Measurements from ENCODE around the gene TRPC6. TPM values are rescaled to one million over a fixed set of nuclear protein-coding genes. Genes with fewer than 3 reads are reported as not detected.

Gene TRPC6
- total RNA-seq, 6 experiments from 2014 or later: 0.05 to 0.29 TPM; not detected in 4

DNA sequence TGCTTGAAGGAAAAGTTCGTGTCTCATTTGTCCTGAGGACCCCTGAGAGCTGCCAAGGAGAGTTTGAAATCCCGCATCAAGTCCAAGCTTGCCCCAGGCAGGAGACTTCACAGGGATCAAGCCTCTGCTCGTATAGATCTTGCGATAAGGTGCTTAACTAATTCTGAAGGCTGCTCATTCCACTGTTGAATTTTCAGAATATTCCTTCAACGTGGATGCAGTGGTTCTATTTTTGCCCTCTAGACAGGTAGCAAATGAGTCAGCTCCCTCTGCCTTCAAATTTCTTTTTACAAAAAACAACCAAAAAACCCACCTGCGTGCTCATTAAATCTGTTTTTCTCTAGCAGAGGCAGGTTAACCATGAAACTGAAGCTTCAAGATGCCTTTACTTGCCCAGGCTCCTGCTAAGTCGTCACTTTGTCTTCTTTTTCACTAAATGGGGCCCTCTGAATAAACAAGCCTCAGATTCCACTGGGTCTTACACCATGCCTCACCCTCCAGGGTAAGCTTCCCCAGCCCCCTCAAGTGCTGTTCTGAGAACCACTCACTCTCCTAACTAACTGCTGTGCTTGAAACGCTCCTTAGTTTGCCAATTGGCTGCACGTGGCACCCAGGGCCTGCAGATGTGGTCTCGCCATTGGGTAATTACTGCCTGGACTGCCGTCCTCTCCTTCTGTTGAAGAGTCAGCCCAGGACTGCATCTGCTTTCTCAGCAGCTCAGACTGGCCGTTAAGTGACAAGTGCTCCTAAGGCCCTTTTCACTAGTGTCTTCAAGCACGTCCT, 105.0 kb downstream of the TRPC6 start:
- DNase-seq: no peak
- H3K27ac ChIP-seq: no peak overlapping the region
- intact Hi-C loops (cut with DNase I): no loop called here
- H3K4me3 ChIP-seq: no peak overlapping the region
- H3K9me3 ChIP-seq: no peaks in the 10 kb centered on the region
- no peaks in the 10 kb centered on the region for H3K27me3 ChIP-seq
- H3K36me3 ChIP-seq: no peaks in the 10 kb centered on the region
- TF ChIP-seq, protein P1, sequence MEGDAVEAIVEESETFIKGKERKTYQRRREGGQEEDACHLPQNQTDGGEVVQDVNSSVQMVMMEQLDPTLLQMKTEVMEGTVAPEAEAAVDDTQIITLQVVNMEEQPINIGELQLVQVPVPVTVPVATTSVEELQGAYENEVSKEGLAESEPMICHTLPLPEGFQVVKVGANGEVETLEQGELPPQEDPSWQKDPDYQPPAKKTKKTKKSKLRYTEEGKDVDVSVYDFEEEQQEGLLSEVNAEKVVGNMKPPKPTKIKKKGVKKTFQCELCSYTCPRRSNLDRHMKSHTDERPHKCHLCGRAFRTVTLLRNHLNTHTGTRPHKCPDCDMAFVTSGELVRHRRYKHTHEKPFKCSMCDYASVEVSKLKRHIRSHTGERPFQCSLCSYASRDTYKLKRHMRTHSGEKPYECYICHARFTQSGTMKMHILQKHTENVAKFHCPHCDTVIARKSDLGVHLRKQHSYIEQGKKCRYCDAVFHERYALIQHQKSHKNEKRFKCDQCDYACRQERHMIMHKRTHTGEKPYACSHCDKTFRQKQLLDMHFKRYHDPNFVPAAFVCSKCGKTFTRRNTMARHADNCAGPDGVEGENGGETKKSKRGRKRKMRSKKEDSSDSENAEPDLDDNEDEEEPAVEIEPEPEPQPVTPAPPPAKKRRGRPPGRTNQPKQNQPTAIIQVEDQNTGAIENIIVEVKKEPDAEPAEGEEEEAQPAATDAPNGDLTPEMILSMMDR (IDR thresholded peaks at IDR 0.05): no peak
- no peak for TF ChIP-seq POLR2A (IDR thresholded peaks at IDR 0.05)
- no peaks in the 10 kb centered on the region for H3K4me1 ChIP-seq
- WGBS (ENCODE audit: insufficient coverage, low coverage, low lambda C conversion rate, missing lambda C conversion rate): 56% methylated on average over 13 of the region's 13 CpGs
- no peak for ATAC-seq

DNA sequence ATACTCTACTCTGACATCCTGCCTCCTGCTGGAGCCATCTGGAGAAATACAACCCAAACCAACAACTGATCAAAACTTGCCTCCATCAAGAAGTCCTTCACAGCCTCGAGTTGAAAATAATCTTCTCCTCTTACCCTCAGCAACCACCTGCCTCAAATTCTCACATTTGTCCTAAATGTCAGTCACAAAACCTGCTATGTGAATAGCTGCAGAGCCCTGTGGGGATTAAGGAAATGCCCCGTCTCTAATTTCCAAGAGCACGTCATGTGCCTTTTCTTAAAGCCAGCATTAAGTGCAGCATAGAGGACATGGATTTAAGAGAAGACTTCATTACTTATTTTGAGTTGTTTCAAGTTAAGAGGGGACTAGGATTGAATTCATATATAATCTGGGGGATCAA, 105.9 kb downstream of the TRPC6 start:
- ATAC-seq: no peak
- Histone ChIP-seq H3K36me3 (no peaks in the 10 kb centered on the region), H3K27me3 (no peaks in the 10 kb centered on the region), H3K27ac (no peak overlapping the region), H3K9me3 (no peaks in the 10 kb centered on the region), H3K4me3 (no peak overlapping the region), H3K4me1 (no peaks in the 10 kb centered on the region)
- TF ChIP-seq, protein P1 (IDR thresholded peaks at IDR 0.05): no peak
- TF ChIP-seq POLR2A (IDR thresholded peaks at IDR 0.05): no peak
- intact Hi-C loops (cut with DNase I): no loop called here
- 67% methylated on average over 3 of the region's 3 CpGs for WGBS (ENCODE audit: insufficient coverage, low coverage, low lambda C conversion rate, missing lambda C conversion rate)
- no peak for DNase-seq

DNA sequence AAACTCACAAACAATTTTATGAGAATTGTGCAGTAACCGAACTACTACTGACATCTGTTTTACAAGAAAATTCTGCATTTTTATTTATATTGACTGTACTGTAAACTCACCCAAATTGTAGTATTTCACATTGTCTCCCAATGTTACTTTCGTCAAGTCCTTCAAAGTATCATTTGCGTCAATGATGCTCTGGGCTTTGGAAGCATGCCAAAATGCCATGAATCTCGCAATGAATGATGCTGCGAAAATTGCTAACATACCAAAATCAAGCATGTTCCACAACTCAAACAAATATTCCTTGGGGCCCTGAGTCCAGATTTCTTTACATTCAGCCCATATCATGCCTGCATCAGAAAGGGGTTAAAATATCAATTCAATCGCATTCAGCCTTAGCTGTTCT, 107.6 kb downstream of the TRPC6 start:
- TF ChIP-seq, protein P1 (IDR thresholded peaks at IDR 0.05): no peak
- TF ChIP-seq POLR2A (IDR thresholded peaks at IDR 0.05): no peak
- 76% methylated on average over 6 of the region's 6 CpGs for WGBS (ENCODE audit: insufficient coverage, low coverage, low lambda C conversion rate, missing lambda C conversion rate)
- Histone ChIP-seq H3K4me3 (no peak overlapping the region), H3K27me3 (no peaks in the 10 kb centered on the region), H3K36me3 (no peaks in the 10 kb centered on the region), H3K4me1 (no peaks in the 10 kb centered on the region), H3K9me3 (no peaks in the 10 kb centered on the region), H3K27ac (no peak overlapping the region)
- DNase-seq: no peak
- intact Hi-C loops (cut with DNase I): no loop called here
- ATAC-seq: no peak

DNA sequence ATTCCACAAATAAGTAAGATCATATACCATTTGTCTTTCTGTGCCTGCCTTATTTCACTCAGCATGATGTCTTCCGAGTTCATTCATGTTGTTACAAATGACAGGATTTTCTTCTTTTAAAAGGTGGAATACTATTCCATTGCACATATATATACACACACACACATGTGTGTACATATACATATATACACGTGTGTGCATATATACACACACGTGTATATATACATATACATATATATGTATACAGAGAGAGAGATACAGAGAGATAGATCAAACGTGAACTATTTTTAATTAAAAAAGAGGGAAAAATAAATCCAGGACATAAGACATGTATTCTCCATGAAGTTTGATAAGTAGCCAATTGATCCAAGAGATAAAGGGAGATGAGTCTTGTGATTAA, 108.1 kb downstream of the TRPC6 start:
- Histone ChIP-seq H3K27ac (no peak overlapping the region), H3K27me3 (no peaks in the 10 kb centered on the region), H3K4me3 (no peak overlapping the region), H3K36me3 (no peaks in the 10 kb centered on the region), H3K4me1 (no peaks in the 10 kb centered on the region), H3K9me3 (no peaks in the 10 kb centered on the region)
- intact Hi-C loops (cut with DNase I): no loop called here
- ATAC-seq: no peak
- no peak for DNase-seq
- WGBS (ENCODE audit: insufficient coverage, low coverage, low lambda C conversion rate, missing lambda C conversion rate): 61% methylated on average over 4 of the region's 4 CpGs
- TF ChIP-seq, protein P1 (IDR thresholded peaks at IDR 0.05): no peak
- TF ChIP-seq POLR2A (IDR thresholded peaks at IDR 0.05): no peak

Measured in right lobe of liver (tissue), 6 donors.